ENCODE measurements around the gene GPATCH3.
"Not testable (repeated sequence)": the region's sequence is repeated elsewhere in the genome, so short reads cannot be mapped to it uniquely, and the experiment has no call there.

GPATCH3 gene

GRCh38 chr1:26888231-26888630 is 12.0 kb downstream of the GPATCH3 start:
- in situ Hi-C loops (cut with MboI; ENCODE audit: low sequenced_read_pairs, unreplicated experiment), result no loop called here
- no peak for TF ChIP-seq CTCF (IDR thresholded peaks at IDR 0.05; ENCODE audit: borderline replicate concordance, control extremely low read depth, extremely low read depth, insufficient read depth, missing control alignments)
- no peak for DNase-seq (ENCODE audit: low spot score)

GRCh38 chr1:26887125-26887524 is 13.1 kb downstream of the GPATCH3 start:
- TF ChIP-seq CTCF (IDR thresholded peaks at IDR 0.05; ENCODE audit: borderline replicate concordance, control extremely low read depth, extremely low read depth, insufficient read depth, missing control alignments), result peak; percentile 24
- no peak for DNase-seq (ENCODE audit: low spot score)
- in situ Hi-C loops (cut with MboI; ENCODE audit: low sequenced_read_pairs, unreplicated experiment), result no loop called here

- DNase-seq (ENCODE audit: low spot score), result no peak
- no peak for TF ChIP-seq CTCF (IDR thresholded peaks at IDR 0.05; ENCODE audit: borderline replicate concordance, control extremely low read depth, extremely low read depth, insufficient read depth, missing control alignments)
- in situ Hi-C loops (cut with MboI; ENCODE audit: low sequenced_read_pairs, unreplicated experiment), result no loop called here
Observed at GRCh38 chr1:26882696-26883463, 17.4 kb downstream of the GPATCH3 start.

- DNase-seq (ENCODE audit: low spot score); in situ Hi-C loops (cut with MboI; ENCODE audit: low sequenced_read_pairs, unreplicated experiment): not testable (repeated sequence)
Observed at GRCh38 chr1:26881611-26882010, 18.7 kb downstream of the GPATCH3 start.

GRCh38 chr1:26879793-26880192 is 20.5 kb downstream of the GPATCH3 start:
- DNase-seq (ENCODE audit: low spot score), result no peak
- in situ Hi-C loops (cut with MboI; ENCODE audit: low sequenced_read_pairs, unreplicated experiment), result no loop called here
- TF ChIP-seq CTCF (IDR thresholded peaks at IDR 0.05; ENCODE audit: borderline replicate concordance, control extremely low read depth, extremely low read depth, insufficient read depth, missing control alignments), result no peak

- in situ Hi-C loops (cut with MboI; ENCODE audit: low sequenced_read_pairs, unreplicated experiment), result no loop called here
- no peak for DNase-seq (ENCODE audit: low spot score)
- TF ChIP-seq CTCF (IDR thresholded peaks at IDR 0.05; ENCODE audit: borderline replicate concordance, control extremely low read depth, extremely low read depth, insufficient read depth, missing control alignments), result no peak
Observed at GRCh38 chr1:26877326-26877725, 22.9 kb downstream of the GPATCH3 start.

- no peak for DNase-seq (ENCODE audit: low spot score)
- in situ Hi-C loops (cut with MboI; ENCODE audit: low sequenced_read_pairs, unreplicated experiment), result no loop called here
- no peak for TF ChIP-seq CTCF (IDR thresholded peaks at IDR 0.05; ENCODE audit: borderline replicate concordance, control extremely low read depth, extremely low read depth, insufficient read depth, missing control alignments)
Observed at GRCh38 chr1:26874896-26875295, 25.4 kb downstream of the GPATCH3 start.

- in situ Hi-C loops (cut with MboI; ENCODE audit: low sequenced_read_pairs, unreplicated experiment); DNase-seq (ENCODE audit: low spot score): not testable (repeated sequence)
Observed at GRCh38 chr1:26873097-26873496, 27.2 kb downstream of the GPATCH3 start.
